ENCODE results near the gene RIMKLB.

DNA sequence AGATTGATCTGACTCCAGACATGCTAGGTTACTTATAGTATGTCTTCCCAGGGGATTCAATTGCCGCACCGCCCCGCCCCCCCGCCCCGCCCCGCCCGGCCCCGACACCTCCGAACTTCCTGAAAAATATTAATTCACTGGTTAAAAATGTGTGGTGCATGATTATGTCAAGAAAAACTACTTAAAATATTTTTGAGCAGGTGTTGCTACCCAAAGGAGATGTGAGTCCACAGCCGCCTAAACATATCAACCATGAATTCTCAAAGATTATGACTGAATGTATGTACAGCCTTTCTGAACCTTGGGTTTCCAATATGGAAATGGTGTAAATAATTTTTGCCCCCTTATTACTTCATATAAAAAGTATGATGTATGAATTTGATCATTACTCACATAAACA, 2.7 kb upstream of the RIMKLB start:
- TF ChIP-seq CTCF (IDR thresholded peaks at IDR 0.05) (no peak), POLR2A (IDR thresholded peaks at IDR 0.05; ENCODE audit: low read depth) (no peak), POLR2AphosphoS5 (IDR thresholded peaks at IDR 0.05) (no peak), EP300 (IDR thresholded peaks at IDR 0.05) (no peak)
